ENCODE data around the gene PDLIM5.

Gene PDLIM5

GRCh38 chr4:94566420-94566819 lies 114.7 kb downstream of the PDLIM5 start:
- H3K27ac ChIP-seq (ENCODE audit: low read length, poor library complexity, severe bottlenecking): no peak overlapping the region
- no peak overlapping the region for H2AK5ac ChIP-seq (ENCODE audit: low read length, severe bottlenecking)
- H4K8ac ChIP-seq (ENCODE audit: low read length): no peak overlapping the region
- H3K18ac ChIP-seq (ENCODE audit: low read depth in 1 of 2, low read length in 2 of 2): no peak overlapping the region
- no peaks in the 10 kb centered on the region for H3K9me3 ChIP-seq (ENCODE audit: control insufficient read depth, low read length)
- H3K23ac ChIP-seq (ENCODE audit: low read length in 2 of 2): no peak overlapping the region
- no peak overlapping the region for H3K9ac ChIP-seq (ENCODE audit: low read length)
- H3K27me3 ChIP-seq (ENCODE audit: control insufficient read depth in 1 of 2, insufficient read depth in 1 of 2, low read length in 2 of 2): no peaks in the 10 kb centered on the region
- H3K36me3 ChIP-seq (ENCODE audit: control insufficient read depth in 1 of 2, insufficient read depth in 2 of 2, low read depth in 1 of 2, low read length in 2 of 2): no peaks in the 10 kb centered on the region
- no peak overlapping the region for H2AFZ ChIP-seq (ENCODE audit: low read depth, low read length)
- H3K4me2 ChIP-seq (ENCODE audit: low read length, poor library complexity, severe bottlenecking): no peak overlapping the region
- H3K79me1 ChIP-seq (replicated peaks; ENCODE audit: low read length, poor library complexity, severe bottlenecking): peaks cover 5% of the 10 kb centered on the region
- no peak overlapping the region for H3K4me3 ChIP-seq (ENCODE audit: insufficient read depth in 1 of 2, low read depth in 1 of 2, low read length in 2 of 2)
- H3K4ac ChIP-seq (ENCODE audit: low read depth in 1 of 2, low read length in 2 of 2): no peak overlapping the region
- H4K91ac ChIP-seq (ENCODE audit: low read length): no peak overlapping the region
- H2BK5ac ChIP-seq (ENCODE audit: low read depth, low read length, poor library complexity, severe bottlenecking): no peak overlapping the region
- no peak overlapping the region for H2BK15ac ChIP-seq (ENCODE audit: low read depth, poor library complexity, severe bottlenecking)
- no peak overlapping the region for H3K14ac ChIP-seq (ENCODE audit: low read length in 2 of 2)
- DNase-seq: no peak
- no peak overlapping the region for H2BK120ac ChIP-seq (ENCODE audit: low read depth, low read length)
- WGBS: 65% methylated on average over 3 of the region's 4 CpGs
- no peaks in the 10 kb centered on the region for H3K4me1 ChIP-seq (ENCODE audit: control insufficient read depth, insufficient read depth, low read depth, low read length)
- no peak overlapping the region for H2BK12ac ChIP-seq (ENCODE audit: low read length in 2 of 2)

- H2BK120ac ChIP-seq (ENCODE audit: low read depth, low read length): no peak overlapping the region
- no peak overlapping the region for H2BK15ac ChIP-seq (ENCODE audit: low read depth, poor library complexity, severe bottlenecking)
- H3K18ac ChIP-seq (ENCODE audit: low read depth in 1 of 2, low read length in 2 of 2): no peak overlapping the region
- H3K27me3 ChIP-seq (ENCODE audit: control insufficient read depth in 1 of 2, insufficient read depth in 1 of 2, low read length in 2 of 2): no peaks in the 10 kb centered on the region
- no peak overlapping the region for H3K14ac ChIP-seq (ENCODE audit: low read length in 2 of 2)
- no peak overlapping the region for H3K23ac ChIP-seq (ENCODE audit: low read length in 2 of 2)
- H3K4me3 ChIP-seq (ENCODE audit: insufficient read depth in 1 of 2, low read depth in 1 of 2, low read length in 2 of 2): peak overlapping the region in 1 of 2 experiments; percentile 57
- H4K8ac ChIP-seq (ENCODE audit: low read length): no peak overlapping the region
- H3K27ac ChIP-seq (ENCODE audit: low read length, poor library complexity, severe bottlenecking): no peak overlapping the region
- H2BK5ac ChIP-seq (ENCODE audit: low read depth, low read length, poor library complexity, severe bottlenecking): no peak overlapping the region
- peak overlapping the region; percentile 58 for H3K9ac ChIP-seq (ENCODE audit: low read length)
- no peak overlapping the region for H3K4me2 ChIP-seq (ENCODE audit: low read length, poor library complexity, severe bottlenecking)
- no peak overlapping the region for H2AK5ac ChIP-seq (ENCODE audit: low read length, severe bottlenecking)
- no peak for DNase-seq
- no peaks in the 10 kb centered on the region for H3K36me3 ChIP-seq (ENCODE audit: control insufficient read depth in 1 of 2, insufficient read depth in 2 of 2, low read depth in 1 of 2, low read length in 2 of 2)
- no peak overlapping the region for H4K91ac ChIP-seq (ENCODE audit: low read length)
- H3K79me1 ChIP-seq (replicated peaks; ENCODE audit: low read length, poor library complexity, severe bottlenecking): peaks cover 6% of the 10 kb centered on the region
- H2AFZ ChIP-seq (ENCODE audit: low read depth, low read length): no peak overlapping the region
- no peak overlapping the region for H2BK12ac ChIP-seq (ENCODE audit: low read length in 2 of 2)
- no peaks in the 10 kb centered on the region for H3K4me1 ChIP-seq (ENCODE audit: control insufficient read depth, insufficient read depth, low read depth, low read length)
- no peak overlapping the region for H3K4ac ChIP-seq (ENCODE audit: low read depth in 1 of 2, low read length in 2 of 2)
- H3K9me3 ChIP-seq (ENCODE audit: control insufficient read depth, low read length): no peaks in the 10 kb centered on the region
- WGBS: 56% methylated on average over 2 of the region's 5 CpGs
These were observed 116.1 kb downstream of the PDLIM5 start for GRCh38 chr4:94567811-94568210.

DNA sequence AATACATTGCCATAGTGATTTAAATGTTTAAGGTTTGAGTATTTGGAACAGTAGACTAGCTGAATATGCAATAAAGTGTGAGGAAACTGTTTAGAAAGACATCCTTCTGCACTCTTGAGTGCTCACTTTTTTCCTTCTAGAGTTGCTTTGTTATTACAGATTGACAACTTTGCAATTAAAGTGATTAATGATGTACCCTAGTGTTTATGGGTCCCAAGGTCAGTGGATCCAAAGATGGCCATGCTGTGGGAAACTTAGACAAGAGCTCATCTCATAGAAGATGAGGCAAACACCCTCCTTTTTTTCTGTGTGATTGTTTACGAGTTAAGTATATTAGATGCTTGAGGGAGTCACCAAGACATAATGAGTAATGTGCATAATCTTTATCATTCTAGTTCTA lies 118.8 kb downstream of the PDLIM5 start:
- no peak overlapping the region for H2AK5ac ChIP-seq (ENCODE audit: low read length, severe bottlenecking)
- no peak overlapping the region for H3K14ac ChIP-seq (ENCODE audit: low read length in 2 of 2)
- H4K91ac ChIP-seq (ENCODE audit: low read length): no peak overlapping the region
- no peak overlapping the region for H3K4ac ChIP-seq (ENCODE audit: low read depth in 1 of 2, low read length in 2 of 2)
- no peak overlapping the region for H4K8ac ChIP-seq (ENCODE audit: low read length)
- H3K9ac ChIP-seq (ENCODE audit: low read length): no peak overlapping the region
- no peak overlapping the region for H2BK12ac ChIP-seq (ENCODE audit: low read length in 2 of 2)
- peaks cover 7% of the 10 kb centered on the region for H3K79me1 ChIP-seq (replicated peaks; ENCODE audit: low read length, poor library complexity, severe bottlenecking)
- no peak overlapping the region for H3K18ac ChIP-seq (ENCODE audit: low read depth in 1 of 2, low read length in 2 of 2)
- H3K23ac ChIP-seq (ENCODE audit: low read length in 2 of 2): no peak overlapping the region
- H3K4me2 ChIP-seq (ENCODE audit: low read length, poor library complexity, severe bottlenecking): no peak overlapping the region
- H2BK5ac ChIP-seq (ENCODE audit: low read depth, low read length, poor library complexity, severe bottlenecking): no peak overlapping the region
- H3K4me3 ChIP-seq (ENCODE audit: insufficient read depth in 1 of 2, low read depth in 1 of 2, low read length in 2 of 2): no peak overlapping the region
- H2BK120ac ChIP-seq (ENCODE audit: low read depth, low read length): no peak overlapping the region
- peaks cover under 1 to 2% of the 10 kb centered on the region in 2 experiments for H3K36me3 ChIP-seq (ENCODE audit: control insufficient read depth in 1 of 2, insufficient read depth in 2 of 2, low read depth in 1 of 2, low read length in 2 of 2)
- H3K27me3 ChIP-seq (ENCODE audit: control insufficient read depth in 1 of 2, insufficient read depth in 1 of 2, low read length in 2 of 2): no peaks in the 10 kb centered on the region
- no peak overlapping the region for H3K27ac ChIP-seq (ENCODE audit: low read length, poor library complexity, severe bottlenecking)
- no peaks in the 10 kb centered on the region for H3K9me3 ChIP-seq (ENCODE audit: control insufficient read depth, low read length)
- no peak overlapping the region for H2BK15ac ChIP-seq (ENCODE audit: low read depth, poor library complexity, severe bottlenecking)
- H3K4me1 ChIP-seq (ENCODE audit: control insufficient read depth, insufficient read depth, low read depth, low read length): no peaks in the 10 kb centered on the region
- peak; percentile 81 for DNase-seq
- H2AFZ ChIP-seq (ENCODE audit: low read depth, low read length): no peak overlapping the region
- WGBS: no CpG with 5 or more reads among the region's 1 CpG

- Histone ChIP-seq H3K4me2 (ENCODE audit: low read length, poor library complexity, severe bottlenecking) (no peak overlapping the region), H2BK120ac (ENCODE audit: low read depth, low read length) (no peak overlapping the region), H2BK15ac (ENCODE audit: low read depth, poor library complexity, severe bottlenecking) (no peak overlapping the region), H3K27ac (ENCODE audit: low read length, poor library complexity, severe bottlenecking) (no peak overlapping the region), H3K18ac (ENCODE audit: low read depth in 1 of 2, low read length in 2 of 2) (peak overlapping the region; percentile 40 to 54), H3K79me1 (replicated peaks; ENCODE audit: low read length, poor library complexity, severe bottlenecking) (peaks cover 13% of the 10 kb centered on the region), H2AK5ac (ENCODE audit: low read length, severe bottlenecking) (no peak overlapping the region), H3K23ac (ENCODE audit: low read length in 2 of 2) (no peak overlapping the region), H4K91ac (ENCODE audit: low read length) (no peak overlapping the region), H3K9ac (ENCODE audit: low read length) (no peak overlapping the region), H3K4me3 (ENCODE audit: insufficient read depth in 1 of 2, low read depth in 1 of 2, low read length in 2 of 2) (no peak overlapping the region), H2BK5ac (ENCODE audit: low read depth, low read length, poor library complexity, severe bottlenecking) (no peak overlapping the region), H3K9me3 (ENCODE audit: control insufficient read depth, low read length) (no peaks in the 10 kb centered on the region), H2BK12ac (ENCODE audit: low read length in 2 of 2) (peak overlapping the region in 1 of 2 experiments; percentile 88), H3K27me3 (ENCODE audit: control insufficient read depth in 1 of 2, insufficient read depth in 1 of 2, low read length in 2 of 2) (no peaks in the 10 kb centered on the region), H3K36me3 (ENCODE audit: control insufficient read depth in 1 of 2, insufficient read depth in 2 of 2, low read depth in 1 of 2, low read length in 2 of 2) (peaks cover 4 to 10% of the 10 kb centered on the region in 2 experiments), H3K4me1 (ENCODE audit: control insufficient read depth, insufficient read depth, low read depth, low read length) (no peaks in the 10 kb centered on the region), H4K8ac (ENCODE audit: low read length) (peak overlapping the region; percentile 60), H3K4ac (ENCODE audit: low read depth in 1 of 2, low read length in 2 of 2) (peak overlapping the region in 1 of 2 experiments; percentile 69), H3K14ac (ENCODE audit: low read length in 2 of 2) (peak overlapping the region in 1 of 2 experiments; percentile 48), H2AFZ (ENCODE audit: low read depth, low read length) (no peak overlapping the region)
- no peak for DNase-seq
- WGBS: 82% methylated on average over 2 of the region's 4 CpGs
These were observed 119.6 kb downstream of the PDLIM5 start for GRCh38 chr4:94571298-94571697.

All from mesenchymal stem cell (in vitro differentiated cells and primary cell).